Natural killer cell (primary cell): ENCODE results near the gene PARS2. TPM values are rescaled to one million over a fixed set of nuclear protein-coding genes. Genes with fewer than 3 reads are reported as not detected.

Source experiments
- ATAC-seq, 3 donors: fragments of 150-1000 bp in 2 of 3; fragments of 200-7000 bp in 1 of 3; cut with Tn5 transposase; 1 replicate in 1 of 3; 2 replicates in 2 of 3; pipeline ENCODE4 v1.10.0; 2021; ENCODE audit warnings: mild to moderate bottlenecking in 2 of 3, moderate library complexity in 2 of 3
- DNase-seq, 2 donors: peaks; one replicate each; pipeline versions ENCODE4 v3.0.0 to v3.0.0-alpha.2; 2013 to 2021; ENCODE audit warnings: mixed read lengths in 1 of 2
- H3K27ac ChIP-seq: one replicate; pipeline ENCODE4 v1.5.1; 2013; ENCODE audit warnings: mild to moderate bottlenecking, low read length
- H3K27me3 ChIP-seq: one replicate; pipeline ENCODE4 v1.6.1; 2013; ENCODE audit warnings: low read length; ENCODE audit not compliant: control insufficient read depth, insufficient read depth
- H3K36me3 ChIP-seq: one replicate; pipeline ENCODE4 v1.6.1; 2013; ENCODE audit warnings: low read length; ENCODE audit not compliant: control insufficient read depth, insufficient read depth
- H3K4me1 ChIP-seq: one replicate; pipeline ENCODE4 v1.6.1; 2013; ENCODE audit warnings: low read length; ENCODE audit not compliant: control insufficient read depth, insufficient read depth
- H3K4me3 ChIP-seq: one replicate; pipeline ENCODE4 v1.5.1; 2013; ENCODE audit warnings: low read length
- H3K9me3 ChIP-seq: one replicate; pipeline ENCODE4 v1.6.1; 2013; ENCODE audit warnings: low read length; ENCODE audit not compliant: control insufficient read depth, insufficient read depth
- H3K27ac Mint-ChIP-seq, 2 donors: one replicate each; pipeline ENCODE4 v1.8.0; 2022; ENCODE audit warnings: mild to moderate bottlenecking in 2 of 2, mixed read lengths in 2 of 2, moderate library complexity in 1 of 2
- H3K27me3 Mint-ChIP-seq, 2 donors: one replicate each; pipeline ENCODE4 v1.8.0; 2022; ENCODE audit warnings: low read depth in 2 of 2, mixed read lengths in 2 of 2
- H3K36me3 Mint-ChIP-seq: one replicate; pipeline ENCODE4 v1.8.0; 2022; ENCODE audit warnings: mixed read lengths
- H3K4me1 Mint-ChIP-seq, 2 donors: one replicate each; pipeline ENCODE4 v1.8.0; 2022; ENCODE audit warnings: mixed read lengths in 2 of 2
- H3K4me3 Mint-ChIP-seq: one replicate; pipeline ENCODE4 v1.8.0; 2022; ENCODE audit warnings: mild to moderate bottlenecking, moderate library complexity, mixed read lengths
- H3K9me3 Mint-ChIP-seq, 2 donors: one replicate each; pipeline ENCODE4 v1.8.0; 2022; ENCODE audit warnings: mixed read lengths in 2 of 2
- CTCF ChIP-seq: fragments of 200-600 bp; IDR thresholded peaks from one replicate; pipeline ENCODE4 v1.8.0; 2022; ENCODE audit warnings: antibody characterized with exemption
- WGBS: methylation state at CpG from one replicate; pipeline ENCODE4 v1.1.7; 2013; ENCODE audit warnings: missing lambda C conversion rate; ENCODE audit not compliant: insufficient coverage; 5-methylcytosine and 5-hydroxymethylcytosine counted together
- intact Hi-C: fragments of 100-400 bp; cut with micrococcal nuclease; formaldehyde crosslinking; loops from one replicate; pipeline ENCODE4 v1.14.2; 2022
- total RNA-seq, 4 donors: library from RNA; stranded (reverse); fragments of 120-200 nt in 1 of 4; gene quantifications; one replicate each; pipeline versions ENCODE4 v1.2.3 to v1.2.4, GENCODE V29; 2013 to 2022

Gene PARS2
- total RNA-seq, 3 donors from 2014 or later (not counting 1 experiment from before 2014, with no cell fraction given): 0.95 to 1.4 (median 0.96) TPM

- H3K36me3 Mint-ChIP-seq: no peaks in the 10 kb centered on the region
- no peak overlapping the region for H3K4me3 ChIP-seq
- peak overlapping the region; percentile 91 to 95 for H3K27ac Mint-ChIP-seq
- no peaks in the 10 kb centered on the region for H3K27me3 ChIP-seq
- DNase-seq (no peak), ATAC-seq (no peak)
- no peaks in the 10 kb centered on the region for H3K9me3 ChIP-seq
- peaks cover 2% of the 10 kb centered on the region for H3K36me3 ChIP-seq
- H3K4me3 Mint-ChIP-seq: no peak overlapping the region
- H3K4me1 Mint-ChIP-seq: peaks cover 73 to 84% of the 10 kb centered on the region in 2 donors
- H3K27ac ChIP-seq: peak overlapping the region; percentile 74
- no peak for TF ChIP-seq CTCF
- WGBS: 94% methylated on average over 3 of the region's 3 CpGs
- H3K27me3 Mint-ChIP-seq: no peaks in the 10 kb centered on the region
- no peaks in the 10 kb centered on the region for H3K9me3 Mint-ChIP-seq
- H3K4me1 ChIP-seq: peaks cover 82% of the 10 kb centered on the region
- intact Hi-C loops: loop anchor here (5.0 kb wide), 2 partner anchors 318 to 398 kb away; partner anchors contain the start of gene SSBP3
Measured at GRCh38 chr1:54805466-54805865, 41.1 kb upstream of the PARS2 start.

GRCh38 chr1:54804471-54805132 is 40.3 kb upstream of the PARS2 start:
- DNase-seq (peak in 1 of 2 donors; percentile 15), ATAC-seq (peak in 1 of 3 donors; percentile 5)
- peaks cover 2% of the 10 kb centered on the region for H3K36me3 ChIP-seq
- H3K27me3 ChIP-seq: no peaks in the 10 kb centered on the region
- Mint-ChIP-seq H3K27ac (peak overlapping the region; percentile 91 to 95), H3K4me3 (peak overlapping the region; percentile 72), H3K36me3 (no peaks in the 10 kb centered on the region), H3K4me1 (peaks cover 73 to 83% of the 10 kb centered on the region in 2 donors), H3K27me3 (no peaks in the 10 kb centered on the region), H3K9me3 (no peaks in the 10 kb centered on the region)
- no peak for TF ChIP-seq CTCF
- H3K4me3 ChIP-seq: no peak overlapping the region
- 51% methylated on average over 6 of the region's 6 CpGs for WGBS
- intact Hi-C loops: loop anchor here (5.0 kb wide), 3 partner anchors 317 to 732 kb away; partner anchors contain the start of gene SSBP3
- peak overlapping the region; percentile 74 for H3K27ac ChIP-seq
- H3K4me1 ChIP-seq: peaks cover 82% of the 10 kb centered on the region
- no peaks in the 10 kb centered on the region for H3K9me3 ChIP-seq

GRCh38 chr1:54803761-54804470 is 39.6 kb upstream of the PARS2 start:
- H3K4me1 ChIP-seq: peaks cover 82% of the 10 kb centered on the region

More at GRCh38 chr1:54803761-54804470, 39.6 kb upstream of the PARS2 start:
- intact Hi-C loops: loop anchor here (5.0 kb wide), 1 partner anchor 732 kb away; no protein-coding TSS in a partner anchor
- Mint-ChIP-seq H3K36me3 (no peaks in the 10 kb centered on the region), H3K27ac (peak overlapping the region; percentile 91 to 95), H3K27me3 (no peaks in the 10 kb centered on the region), H3K9me3 (no peaks in the 10 kb centered on the region), H3K4me3 (peak overlapping the region; percentile 72), H3K4me1 (peaks cover 76 to 85% of the 10 kb centered on the region in 2 donors)
- H3K27me3 ChIP-seq: no peaks in the 10 kb centered on the region
- DNase-seq (peak in 1 of 2 donors; percentile 14), ATAC-seq (no peak)
- no peak for TF ChIP-seq CTCF
- WGBS: 84% methylated on average over 4 of the region's 4 CpGs
- H3K9me3 ChIP-seq: no peaks in the 10 kb centered on the region
- H3K27ac ChIP-seq: peak overlapping the region; percentile 74
- H3K36me3 ChIP-seq: no peaks in the 10 kb centered on the region
- no peak overlapping the region for H3K4me3 ChIP-seq
